Neuronal stem cell (in vitro differentiated cells): ENCODE data around the gene TMEM41B.

Source experiments
- DNase-seq: peaks from one replicate; pipeline ENCODE4 v3.0.0-alpha.2; 2013; ENCODE audit warnings: low spot score
- H2AFZ ChIP-seq: one replicate; pipeline ENCODE4 v1.6.1; 2013; ENCODE audit warnings: mild to moderate bottlenecking, low read length, inconsistent platforms
- H2AK5ac ChIP-seq: 2 replicates; pipeline ENCODE4 v1.6.1; 2013; ENCODE audit warnings: low read depth, mild to moderate bottlenecking, inconsistent platforms, low read length, moderate library complexity, mixed read lengths
- H2BK120ac ChIP-seq: 2 replicates; pipeline ENCODE4 v1.6.1; 2013; ENCODE audit warnings: low read depth, mild to moderate bottlenecking, inconsistent platforms, low read length, moderate library complexity, mixed read lengths
- H2BK12ac ChIP-seq: one replicate; pipeline ENCODE4 v1.6.1; 2013; ENCODE audit warnings: low read length, inconsistent platforms
- H2BK15ac ChIP-seq: 2 replicates; pipeline ENCODE4 v1.6.1; 2013; ENCODE audit warnings: mild to moderate bottlenecking, low read length, inconsistent platforms, mixed read lengths
- H2BK5ac ChIP-seq: one replicate; pipeline ENCODE4 v1.6.1; 2013; ENCODE audit warnings: inconsistent platforms, mild to moderate bottlenecking, low read length, moderate library complexity
- H3K14ac ChIP-seq: one replicate; pipeline ENCODE4 v1.6.1; 2013; ENCODE audit warnings: low read length, inconsistent platforms
- H3K18ac ChIP-seq: 2 replicates; pipeline ENCODE4 v1.6.1; 2013; ENCODE audit warnings: low read length, inconsistent platforms
- H3K23ac ChIP-seq: 2 replicates; pipeline ENCODE4 v1.6.1; 2013; ENCODE audit warnings: low read depth, mild to moderate bottlenecking, mixed read lengths, low read length, inconsistent platforms; ENCODE audit not compliant: poor library complexity
- H3K27ac ChIP-seq: replicated peaks from 3 replicates; pipeline ENCODE4 v1.5.1; 2013; ENCODE audit warnings: low read length, inconsistent platforms
- H3K27me3 ChIP-seq, 3 experiments: 2 replicates each; pipeline ENCODE4 v1.6.1; 2013; ENCODE audit warnings: low read length in 3 of 3, mild to moderate bottlenecking in 2 of 3, inconsistent platforms in 1 of 3, low read depth in 1 of 3, mixed read lengths in 1 of 3, moderate library complexity in 1 of 3; ENCODE audit not compliant: control insufficient read depth in 3 of 3, insufficient read depth in 3 of 3
- H3K36me3 ChIP-seq, 2 donors: replicated peaks in 1 of 2; 2 replicates each; pipeline ENCODE4 v1.6.1; 2013; ENCODE audit warnings: low read length in 2 of 2; ENCODE audit not compliant: control insufficient read depth in 2 of 2, insufficient read depth in 2 of 2
- H3K4ac ChIP-seq: 2 replicates; pipeline ENCODE4 v1.6.1; 2013; ENCODE audit warnings: inconsistent platforms, mild to moderate bottlenecking, low read length, moderate library complexity
- H3K4me1 ChIP-seq, 2 donors: 1 replicate in 1 of 2; 2 replicates in 1 of 2; pipeline ENCODE4 v1.6.1; 2013; ENCODE audit warnings: low read length in 2 of 2, low read depth in 1 of 2; ENCODE audit not compliant: control insufficient read depth in 2 of 2, insufficient read depth in 1 of 2
- H3K4me2 ChIP-seq: one replicate; pipeline ENCODE4 v1.6.1; 2013; ENCODE audit warnings: mild to moderate bottlenecking, low read length, inconsistent platforms; ENCODE audit not compliant: insufficient read depth, poor library complexity, severe bottlenecking
- H3K4me3 ChIP-seq, 2 donors: 2 replicates each; pipeline ENCODE4 v1.5.1; 2013; ENCODE audit warnings: low read length in 2 of 2, mild to moderate bottlenecking in 2 of 2, inconsistent platforms in 1 of 2, moderate library complexity in 1 of 2
- H3K79me1 ChIP-seq: one replicate; pipeline ENCODE4 v1.6.1; 2013; ENCODE audit warnings: low read depth, mild to moderate bottlenecking, inconsistent platforms, low read length, moderate library complexity
- H3K9ac ChIP-seq: one replicate; pipeline ENCODE4 v1.6.1; 2013; ENCODE audit warnings: mild to moderate bottlenecking, low read depth, low read length, inconsistent platforms; ENCODE audit not compliant: poor library complexity
- H3K9me3 ChIP-seq, 2 donors: replicated peaks in 1 of 2; 2 replicates each; pipeline versions ENCODE3 to v1.6.1; 2013; ENCODE audit warnings: low read length in 2 of 2, mild to moderate bottlenecking in 2 of 2, inconsistent platforms in 1 of 2, low read depth in 1 of 2, mixed read lengths in 1 of 2, moderate library complexity in 1 of 2; ENCODE audit not compliant: control insufficient read depth in 2 of 2, insufficient read depth in 1 of 2
- H4K8ac ChIP-seq: one replicate; pipeline ENCODE4 v1.6.1; 2013; ENCODE audit warnings: low read depth, mild to moderate bottlenecking, inconsistent platforms, low read length, moderate library complexity
- H4K91ac ChIP-seq: one replicate; pipeline ENCODE4 v1.6.1; 2013; ENCODE audit warnings: low read length, low read depth, mild to moderate bottlenecking, inconsistent platforms; ENCODE audit not compliant: poor library complexity
- WGBS, 2 donors: extraction: QIAGEN DNeasy Blood & Tissue Kit; methylation state at CpG; one replicate each; pipeline ENCODE4 v1.1.7; 2013; ENCODE audit warnings: missing lambda C conversion rate in 2 of 2, mixed read lengths in 1 of 2; ENCODE audit not compliant: insufficient read length in 2 of 2, insufficient replicate concordance in 1 of 2; ENCODE audit errors: extremely low coverage in 2 of 2; 5-methylcytosine and 5-hydroxymethylcytosine counted together

TMEM41B gene

GRCh38 chr11:9313648-9314290, 624 bp downstream of the TMEM41B start:
- H3K4me2 ChIP-seq = peak overlapping the region; percentile 79
- H3K9ac ChIP-seq = peak overlapping the region; percentile 94
- peaks cover 2% of the 10 kb centered on the region for H3K79me1 ChIP-seq
- no peak overlapping the region for H3K4ac ChIP-seq
- H2AK5ac ChIP-seq = peak overlapping the region; percentile 31
- no peak overlapping the region for H4K8ac ChIP-seq
- peak overlapping the region; percentile 96 to 98 for H3K4me3 ChIP-seq
- peak overlapping the region; percentile 45 for H2BK15ac ChIP-seq
- H3K36me3 ChIP-seq = peaks cover 0 to 5% of the 10 kb centered on the region in 2 donors
- peak overlapping the region; percentile 98 for H2AFZ ChIP-seq
- no peaks in the 10 kb centered on the region for H3K27me3 ChIP-seq
- H3K18ac ChIP-seq = peak overlapping the region; percentile 98
- no peak overlapping the region for H3K23ac ChIP-seq
- H3K27ac ChIP-seq = peak overlapping the region; percentile 87
- H3K14ac ChIP-seq = peak overlapping the region; percentile 41
- H2BK5ac ChIP-seq = peak overlapping the region; percentile 98
- WGBS, 2 donors = no CpG with 5 or more reads among the region's 27 CpGs
- H4K91ac ChIP-seq = no peak overlapping the region
- no peak overlapping the region for H2BK12ac ChIP-seq
- H3K4me1 ChIP-seq = peaks cover 7 to 10% of the 10 kb centered on the region in 2 donors
- DNase-seq = no peak
- H3K9me3 ChIP-seq = no peaks in the 10 kb centered on the region
- peak overlapping the region; percentile 82 for H2BK120ac ChIP-seq

DNA sequence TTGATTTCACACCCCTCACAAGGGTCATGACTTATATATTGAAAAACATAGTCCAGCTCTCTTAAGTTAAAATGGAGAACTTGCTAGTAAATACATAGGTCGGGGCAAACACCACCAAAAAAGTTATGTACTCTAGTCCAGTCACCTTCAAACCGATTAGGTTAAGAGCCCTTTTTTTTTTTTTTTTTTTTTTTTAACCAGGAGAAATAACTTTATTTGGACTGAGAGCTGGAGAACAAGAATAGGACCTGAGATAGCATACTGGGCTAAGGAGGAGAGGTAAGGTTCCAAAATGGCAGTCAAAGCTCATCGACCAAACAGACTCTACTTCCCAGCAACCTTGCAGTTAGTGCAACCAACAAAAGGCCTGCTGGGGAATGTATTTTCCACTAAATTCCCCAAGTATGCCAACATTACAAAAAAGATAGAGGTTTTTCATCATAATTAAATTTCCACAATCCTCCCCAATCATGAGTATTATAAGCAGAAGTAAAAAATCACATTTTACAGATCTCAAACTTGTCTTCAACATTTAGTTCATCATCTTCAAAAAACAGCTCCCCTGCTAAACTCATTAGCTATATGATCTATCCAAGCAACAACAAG, 3.8 kb downstream of the TMEM41B start:
- no peaks in the 10 kb centered on the region for H3K9me3 ChIP-seq
- no peak overlapping the region for H2BK5ac ChIP-seq
- H3K27me3 ChIP-seq = no peaks in the 10 kb centered on the region
- no peak overlapping the region for H2BK12ac ChIP-seq
- DNase-seq = no peak
- WGBS, 2 donors = no CpG with 5 or more reads among the region's 3 CpGs
- no peak overlapping the region for H3K23ac ChIP-seq
- peaks cover 2% of the 10 kb centered on the region for H3K79me1 ChIP-seq
- no peak overlapping the region for H2AK5ac ChIP-seq
- no peak overlapping the region for H2BK15ac ChIP-seq
- no peak overlapping the region for H4K91ac ChIP-seq
- no peak overlapping the region for H3K9ac ChIP-seq
- H3K18ac ChIP-seq = no peak overlapping the region
- H3K4ac ChIP-seq = no peak overlapping the region
- H3K36me3 ChIP-seq = peaks cover 0 to 7% of the 10 kb centered on the region in 2 donors
- H3K4me1 ChIP-seq = peaks cover 7% of the 10 kb centered on the region in 2 donors
- H4K8ac ChIP-seq = no peak overlapping the region
- no peak overlapping the region for H2AFZ ChIP-seq
- no peak overlapping the region for H3K14ac ChIP-seq
- H2BK120ac ChIP-seq = no peak overlapping the region
- H3K4me2 ChIP-seq = no peak overlapping the region
- H3K27ac ChIP-seq = no peak overlapping the region
- H3K4me3 ChIP-seq = no peak overlapping the region

DNA sequence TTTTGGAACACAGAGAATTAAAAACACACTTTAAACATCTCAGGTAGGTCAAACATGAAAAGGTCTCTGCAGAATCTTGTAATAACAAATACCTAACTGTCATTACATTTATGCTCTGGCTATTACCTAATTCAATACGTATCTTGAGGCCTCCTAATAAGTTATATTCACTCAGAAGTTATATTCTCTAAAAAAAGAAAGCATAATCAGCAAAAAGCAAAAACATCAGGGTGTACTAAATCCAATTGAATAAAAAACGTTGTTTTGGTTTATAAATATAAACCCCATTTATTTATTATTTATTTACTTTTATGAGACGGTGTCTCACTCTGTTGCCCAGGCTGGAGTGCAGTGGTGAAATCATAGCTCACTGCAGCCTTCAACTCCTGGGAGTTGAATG, 10.2 kb downstream of the TMEM41B start:
- no CpG with 5 or more reads among the region's 3 CpGs for WGBS, 2 donors

GRCh38 chr11:9302448-9302847, 11.9 kb downstream of the TMEM41B start:
- Histone ChIP-seq H3K79me1 (no peaks in the 10 kb centered on the region), H4K8ac (no peak overlapping the region), H3K4me2 (no peak overlapping the region), H3K27ac (no peak overlapping the region), H3K27me3 (no peaks in the 10 kb centered on the region), H2AFZ (no peak overlapping the region), H2BK15ac (no peak overlapping the region), H3K18ac (no peak overlapping the region), H3K14ac (no peak overlapping the region), H2AK5ac (no peak overlapping the region), H3K23ac (no peak overlapping the region), H3K4me3 (no peak overlapping the region), H3K36me3 (peaks cover 3 to 22% of the 10 kb centered on the region in 2 donors), H4K91ac (no peak overlapping the region), H2BK120ac (no peak overlapping the region), H3K4ac (no peak overlapping the region), H3K9ac (no peak overlapping the region), H3K9me3 (no peaks in the 10 kb centered on the region), H2BK5ac (no peak overlapping the region), H3K4me1 (no peaks in the 10 kb centered on the region), H2BK12ac (no peak overlapping the region)
- no CpG with 5 or more reads among the region's 3 CpGs for WGBS, 2 donors
- no peak for DNase-seq

More for the DNA sequence above, 10.2 kb downstream of the TMEM41B start:
- H3K79me1 ChIP-seq = no peaks in the 10 kb centered on the region
- no peaks in the 10 kb centered on the region for H3K27me3 ChIP-seq
- no peak overlapping the region for H3K23ac ChIP-seq
- no peak overlapping the region for H3K18ac ChIP-seq
- no peak overlapping the region for H3K4me3 ChIP-seq
- no peak overlapping the region for H2BK15ac ChIP-seq
- no peak overlapping the region for H3K4me2 ChIP-seq
- H3K9ac ChIP-seq = no peak overlapping the region
- no peak overlapping the region for H2AFZ ChIP-seq
- no peak overlapping the region for H2BK120ac ChIP-seq
- no peak overlapping the region for H2AK5ac ChIP-seq
- no peak overlapping the region for H4K8ac ChIP-seq
- no peak overlapping the region for H2BK12ac ChIP-seq
- H3K14ac ChIP-seq = no peak overlapping the region
- no peak for DNase-seq
- H3K36me3 ChIP-seq = peaks cover 0 to 13% of the 10 kb centered on the region in 2 donors
- no peak overlapping the region for H3K4ac ChIP-seq
- H3K9me3 ChIP-seq = no peaks in the 10 kb centered on the region
- H2BK5ac ChIP-seq = no peak overlapping the region
- no peaks in the 10 kb centered on the region for H3K4me1 ChIP-seq
- H3K27ac ChIP-seq = no peak overlapping the region
- no peak overlapping the region for H4K91ac ChIP-seq
